CD14-positive monocyte (primary cell): ENCODE measurements around the gene NDFIP2. TPM values are rescaled to one million over a fixed set of nuclear protein-coding genes. Genes with fewer than 3 reads are reported as not detected.
"Not testable (repeated sequence)": the region's sequence is repeated elsewhere in the genome, so short reads cannot be mapped to it uniquely, and the experiment has no call there.

Source experiments
- DNase-seq, 3 donors: peaks; one replicate each; pipeline ENCODE4 v3.0.0-alpha.2; 2011 to 2022
- H2AFZ ChIP-seq: 2 replicates; pipeline ENCODE4 v1.6.0; 2012; ENCODE audit warnings: mild to moderate bottlenecking, low read depth, low read length, inconsistent platforms; ENCODE audit not compliant: insufficient read depth, poor library complexity, severe bottlenecking
- H3K27ac ChIP-seq, 2 donors: 1 replicate in 1 of 2; 2 replicates in 1 of 2; pipeline ENCODE4 v1.5.1; 2012 to 2013; ENCODE audit warnings: low read length in 2 of 2, control low read depth in 1 of 2, inconsistent platforms in 1 of 2, low read depth in 1 of 2, mild to moderate bottlenecking in 1 of 2
- H3K27me3 ChIP-seq, 2 donors: one replicate each; pipeline versions ENCODE4 v1.6.0 to v1.6.1; 2011 to 2013; ENCODE audit warnings: low read length in 2 of 2; ENCODE audit not compliant: control insufficient read depth in 2 of 2, insufficient read depth in 2 of 2
- H3K36me3 ChIP-seq, 2 donors: replicated peaks in 1 of 2; 1 replicate in 1 of 2; 2 replicates in 1 of 2; pipeline versions ENCODE4 v1.5.1 to v1.6.1; 2012 to 2013; ENCODE audit warnings: low read length in 2 of 2, control low read depth in 1 of 2, inconsistent platforms in 1 of 2, mild to moderate bottlenecking in 1 of 2; ENCODE audit not compliant: insufficient read depth in 2 of 2, control insufficient read depth in 1 of 2
- H3K4me1 ChIP-seq, 2 donors: 1 replicate in 1 of 2; 2 replicates in 1 of 2; pipeline versions ENCODE4 v1.5.1 to v1.6.1; 2012 to 2013; ENCODE audit warnings: low read length in 2 of 2, control low read depth in 1 of 2, inconsistent platforms in 1 of 2, mild to moderate bottlenecking in 1 of 2, moderate library complexity in 1 of 2; ENCODE audit not compliant: insufficient read depth in 2 of 2, control insufficient read depth in 1 of 2
- H3K4me2 ChIP-seq: replicated peaks from 2 replicates; pipeline ENCODE3; 2012; ENCODE audit warnings: low read length, moderate library complexity, mild to moderate bottlenecking; ENCODE audit not compliant: poor library complexity, severe bottlenecking; ENCODE audit errors: extremely low read depth
- H3K4me3 ChIP-seq, 3 experiments: fragments of 200-600 bp in 1 of 3; sonication (generic) in 1 of 3; replicated peaks in 1 of 3; 1 replicate in 2 of 3; 2 replicates in 1 of 3; pipeline ENCODE4 v1.5.1; 2011 to 2013; ENCODE audit warnings: low read length in 3 of 3, mild to moderate bottlenecking in 3 of 3, control low read depth in 2 of 3, low read depth in 2 of 3, inconsistent platforms in 1 of 3, moderate library complexity in 1 of 3
- H3K79me2 ChIP-seq: 2 replicates; pipeline ENCODE4 v1.6.0; 2012; ENCODE audit warnings: mild to moderate bottlenecking, control low read depth, inconsistent platforms, low read length, moderate library complexity; ENCODE audit not compliant: insufficient read depth
- H3K9ac ChIP-seq: 2 replicates; pipeline ENCODE4 v1.6.0; 2017; ENCODE audit warnings: low read length, mild to moderate bottlenecking; ENCODE audit not compliant: insufficient read depth, poor library complexity, severe bottlenecking
- H3K9me3 ChIP-seq, 2 donors: replicated peaks in 1 of 2; 1 replicate in 1 of 2; 2 replicates in 1 of 2; pipeline versions ENCODE4 v1.5.1 to v1.6.1; 2012 to 2013; ENCODE audit warnings: low read length in 2 of 2, control low read depth in 1 of 2; ENCODE audit not compliant: control insufficient read depth in 1 of 2, insufficient read depth in 1 of 2
- H4K20me1 ChIP-seq: 2 replicates; pipeline ENCODE4 v1.6.0; 2012; ENCODE audit warnings: mild to moderate bottlenecking, low read length, control low read depth, moderate library complexity; ENCODE audit not compliant: insufficient read depth
- H3K27ac Mint-ChIP-seq, 7 donors: one replicate each; pipeline ENCODE4 v1.8.0; 2020; ENCODE audit warnings: mild to moderate bottlenecking in 7 of 7, mixed read lengths in 7 of 7, moderate library complexity in 6 of 7, inconsistent platforms in 2 of 7
- H3K27me3 Mint-ChIP-seq, 3 donors: one replicate each; pipeline ENCODE4 v1.8.0; 2021 to 2022; ENCODE audit warnings: low read depth in 3 of 3, mild to moderate bottlenecking in 3 of 3, mixed read lengths in 3 of 3, moderate library complexity in 3 of 3, inconsistent platforms in 1 of 3
- H3K36me3 Mint-ChIP-seq, 2 donors: one replicate each; pipeline ENCODE4 v1.8.0; 2020; ENCODE audit warnings: mixed read lengths in 2 of 2, inconsistent platforms in 1 of 2, mild to moderate bottlenecking in 1 of 2
- H3K4me1 Mint-ChIP-seq: one replicate; pipeline ENCODE4 v1.8.0; 2020; ENCODE audit warnings: mild to moderate bottlenecking, mixed read lengths
- H3K4me3 Mint-ChIP-seq, 2 donors: one replicate each; pipeline ENCODE4 v1.8.0; 2020; ENCODE audit warnings: mild to moderate bottlenecking in 2 of 2, mixed read lengths in 2 of 2, moderate library complexity in 1 of 2
- H3K9me3 Mint-ChIP-seq, 7 donors: one replicate each; pipeline ENCODE4 v1.8.0; 2020 to 2022; ENCODE audit warnings: mixed read lengths in 7 of 7, mild to moderate bottlenecking in 6 of 7, moderate library complexity in 6 of 7, inconsistent platforms in 2 of 7
- WGBS: methylation state at CpG from one replicate; pipeline ENCODE4 v1.1.5; 2013; ENCODE audit warnings: missing lambda C conversion rate; ENCODE audit not compliant: insufficient coverage; 5-methylcytosine and 5-hydroxymethylcytosine counted together
- intact Hi-C, 2 donors: fragments of 100-400 bp; cut with micrococcal nuclease; formaldehyde crosslinking; loops; one replicate each; pipeline versions ENCODE4 v1.15.0 to v1.15.1; 2023
- polyA plus RNA-seq, 3 donors: library from polyadenylated mRNA; depleted of rRNA in 1 of 3; unstranded in 2 of 3; stranded (reverse) in 1 of 3; fragments of 300-500 nt in 2 of 3; fragments of >200 nt in 1 of 3; fragmentation: Illumina TruSeq in 2 of 3; gene quantifications; 1 replicate in 2 of 3; 2 replicates in 1 of 3; pipeline ENCODE4 v1.2.3, GENCODE V29; 2012 to 2021
- TF ChIP-seq, protein P1 (sequence below): fragments of 200-600 bp; IDR thresholded peaks from one replicate; pipeline ENCODE4 v1.8.0; 2022; ENCODE audit warnings: antibody characterized with exemption, mild to moderate bottlenecking

The NDFIP2 gene
- polyA plus RNA-seq, 3 donors: not detected

DNA sequence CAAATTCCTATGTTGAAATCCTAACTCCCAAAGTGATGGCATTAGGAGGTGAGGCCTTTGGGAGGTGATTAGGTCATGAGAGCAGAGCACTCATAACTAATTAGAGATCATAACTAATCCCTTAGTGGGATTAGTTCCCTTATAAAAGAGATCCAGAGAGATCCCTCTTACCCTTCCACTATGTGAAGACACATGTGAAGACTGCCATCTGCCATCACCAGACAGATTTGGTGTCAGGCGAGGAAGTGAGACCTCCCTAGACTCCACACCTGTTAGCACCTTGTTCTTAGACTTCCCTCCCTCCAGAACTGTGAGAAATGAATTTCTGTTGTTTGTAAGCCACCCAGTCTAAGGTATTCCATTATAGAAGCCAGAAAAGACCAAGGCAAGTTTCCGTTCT is 112.2 kb downstream of the NDFIP2 start:
- WGBS: no CpG with 5 or more reads among the region's 2 CpGs
- no peak for DNase-seq
- peaks cover 0 to 16% (median 10%) of the 10 kb centered on the region in 7 donors for H3K9me3 Mint-ChIP-seq
- no peaks in the 10 kb centered on the region for H3K27me3 Mint-ChIP-seq
- no peak overlapping the region for H3K4me3 Mint-ChIP-seq
- H3K27me3 ChIP-seq: no peaks in the 10 kb centered on the region
- no peak overlapping the region for H3K4me2 ChIP-seq
- H2AFZ ChIP-seq: no peak overlapping the region
- no peaks in the 10 kb centered on the region for H3K79me2 ChIP-seq
- H4K20me1 ChIP-seq: no peaks in the 10 kb centered on the region
- peaks cover 0 to 4% of the 10 kb centered on the region in 2 donors for H3K9me3 ChIP-seq
- H3K4me3 ChIP-seq: no peak overlapping the region
- H3K4me1 Mint-ChIP-seq: no peaks in the 10 kb centered on the region
- TF ChIP-seq, protein P1, sequence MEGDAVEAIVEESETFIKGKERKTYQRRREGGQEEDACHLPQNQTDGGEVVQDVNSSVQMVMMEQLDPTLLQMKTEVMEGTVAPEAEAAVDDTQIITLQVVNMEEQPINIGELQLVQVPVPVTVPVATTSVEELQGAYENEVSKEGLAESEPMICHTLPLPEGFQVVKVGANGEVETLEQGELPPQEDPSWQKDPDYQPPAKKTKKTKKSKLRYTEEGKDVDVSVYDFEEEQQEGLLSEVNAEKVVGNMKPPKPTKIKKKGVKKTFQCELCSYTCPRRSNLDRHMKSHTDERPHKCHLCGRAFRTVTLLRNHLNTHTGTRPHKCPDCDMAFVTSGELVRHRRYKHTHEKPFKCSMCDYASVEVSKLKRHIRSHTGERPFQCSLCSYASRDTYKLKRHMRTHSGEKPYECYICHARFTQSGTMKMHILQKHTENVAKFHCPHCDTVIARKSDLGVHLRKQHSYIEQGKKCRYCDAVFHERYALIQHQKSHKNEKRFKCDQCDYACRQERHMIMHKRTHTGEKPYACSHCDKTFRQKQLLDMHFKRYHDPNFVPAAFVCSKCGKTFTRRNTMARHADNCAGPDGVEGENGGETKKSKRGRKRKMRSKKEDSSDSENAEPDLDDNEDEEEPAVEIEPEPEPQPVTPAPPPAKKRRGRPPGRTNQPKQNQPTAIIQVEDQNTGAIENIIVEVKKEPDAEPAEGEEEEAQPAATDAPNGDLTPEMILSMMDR: no peak
- H3K27ac ChIP-seq: no peak overlapping the region
- intact Hi-C loops: no loop called here
- H3K27ac Mint-ChIP-seq: no peak overlapping the region
- no peaks in the 10 kb centered on the region for H3K4me1 ChIP-seq
- no peaks in the 10 kb centered on the region for H3K36me3 Mint-ChIP-seq
- H3K36me3 ChIP-seq: no peaks in the 10 kb centered on the region
- H3K9ac ChIP-seq: no peak overlapping the region

DNA sequence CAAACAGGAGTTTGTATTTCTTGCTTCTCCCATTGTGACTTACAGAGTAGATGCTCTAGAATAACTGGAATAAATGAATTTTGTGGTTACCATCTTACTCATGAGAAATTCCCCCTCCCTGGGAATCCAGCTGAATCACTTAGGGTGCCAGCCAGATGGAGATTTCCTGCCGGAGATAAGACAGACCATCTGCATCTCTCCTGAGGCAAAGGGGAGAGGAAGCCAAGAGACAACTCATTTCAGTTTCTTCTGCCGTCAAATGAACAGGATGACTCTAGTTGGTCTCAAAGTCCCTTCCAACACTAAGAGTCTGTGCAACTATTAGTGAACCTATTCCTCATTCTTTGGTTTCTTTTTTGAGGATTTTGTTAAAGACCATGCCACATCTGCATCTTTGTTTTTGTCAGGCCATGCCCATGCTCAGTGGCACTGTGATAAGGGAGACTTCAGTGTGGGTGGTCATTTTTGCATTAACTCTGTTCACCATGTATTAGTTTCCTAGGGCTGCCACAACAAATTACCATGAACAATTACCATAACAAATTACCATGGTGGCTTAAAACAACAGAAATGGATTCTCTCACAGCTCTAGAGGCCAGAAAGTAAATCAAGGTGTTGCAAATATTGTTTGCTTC is 112.8 kb downstream of the NDFIP2 start:
- Histone ChIP-seq H3K79me2 (no peaks in the 10 kb centered on the region), H3K9ac (no peak overlapping the region), H3K9me3 (peaks cover 0 to 4% of the 10 kb centered on the region in 2 donors), H2AFZ (no peak overlapping the region), H3K36me3 (no peaks in the 10 kb centered on the region), H3K27ac (no peak overlapping the region), H3K4me1 (no peaks in the 10 kb centered on the region), H3K27me3 (no peaks in the 10 kb centered on the region), H4K20me1 (no peaks in the 10 kb centered on the region), H3K4me2 (no peak overlapping the region), H3K4me3 (no peak overlapping the region)
- Mint-ChIP-seq H3K9me3 (peaks cover 0 to 13% (median 7%) of the 10 kb centered on the region in 7 donors), H3K4me3 (no peak overlapping the region), H3K36me3 (no peaks in the 10 kb centered on the region), H3K27ac (no peak overlapping the region), H3K4me1 (no peaks in the 10 kb centered on the region), H3K27me3 (no peaks in the 10 kb centered on the region)
- TF ChIP-seq, protein P1: no peak
- WGBS: 83% methylated on average over 1 of the region's 2 CpGs
- intact Hi-C loops: no loop called here
- no peak for DNase-seq

DNA sequence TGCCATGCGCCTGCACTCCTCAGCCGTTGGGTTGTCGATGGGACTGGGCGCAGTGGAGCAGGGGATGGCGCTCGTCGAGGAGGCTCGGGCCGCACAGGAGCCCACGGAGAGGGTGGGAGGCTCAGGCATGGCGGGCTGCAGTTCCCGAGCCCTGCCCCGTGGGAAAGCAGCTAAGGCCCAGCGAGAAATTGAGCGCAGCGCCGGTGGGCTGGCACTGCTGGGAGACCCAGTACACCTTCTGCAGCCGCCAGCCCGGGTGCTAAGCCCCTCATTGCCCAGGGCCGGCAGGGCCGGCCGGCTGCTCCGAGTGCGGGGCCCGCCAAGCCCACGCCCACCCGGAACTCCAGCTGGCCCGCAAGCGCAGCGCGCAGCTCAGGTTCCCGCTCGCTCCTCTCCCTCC is 119.2 kb downstream of the NDFIP2 start:
- H3K79me2 ChIP-seq, H3K27me3 ChIP-seq, H3K9ac ChIP-seq, H3K4me3 ChIP-seq, H3K36me3 Mint-ChIP-seq, H3K4me3 Mint-ChIP-seq, H3K4me1 ChIP-seq, H2AFZ ChIP-seq, H3K36me3 ChIP-seq, H4K20me1 ChIP-seq, H3K4me1 Mint-ChIP-seq, DNase-seq, H3K27ac ChIP-seq, H3K27me3 Mint-ChIP-seq, H3K4me2 ChIP-seq, H3K27ac Mint-ChIP-seq, intact Hi-C loops: not testable (repeated sequence)
- H3K9me3 ChIP-seq: peaks cover 0 to 16% of the 10 kb centered on the region in 2 donors
- peaks cover 3 to 19% (median 6%) of the 10 kb centered on the region in 7 donors for H3K9me3 Mint-ChIP-seq
- WGBS: 97% methylated on average over 28 of the region's 33 CpGs
